Pancreas (tissue), 10 donors: ENCODE measurements around the gene CARD18. TPM values are rescaled to one million over a fixed set of nuclear protein-coding genes. Genes with fewer than 3 reads are reported as not detected.

Experiments used
- ATAC-seq, 4 donors: fragments of 200-7000 bp; cut with Tn5 transposase; one replicate each; pipeline versions ENCODE4 v1.8.0 to v1.9.1; 2020; ENCODE audit warnings: mild to moderate bottlenecking in 4 of 4, moderate library complexity in 4 of 4
- DNase-seq, 6 donors: peaks; one replicate each; pipeline ENCODE4 v3.0.0-alpha.2; 2020
- FAIRE-seq: peaks from 2 replicates; lab custom pipeline; 2012; peaks lifted over from hg19 to GRCh38; lab: Jason Lieb, UNC
- H3K27ac ChIP-seq, 4 donors: fragments of 200-600 bp; sonication (generic); 1 replicate in 3 of 4; 2 replicates in 1 of 4; pipeline versions ENCODE4 v1.5.0 to v1.8.0; 2020
- H3K27me3 ChIP-seq, 4 donors: fragments of 200-600 bp; one replicate each; pipeline ENCODE4 v1.8.0; 2021
- H3K36me3 ChIP-seq, 3 donors: fragments of 200-600 bp; sonication (generic) in 1 of 3; one replicate each; pipeline versions ENCODE4 v1.5.0 to v1.8.0; 2020 to 2021
- H3K4me1 ChIP-seq, 3 donors: fragments of 200-600 bp; one replicate each; pipeline ENCODE4 v1.8.0; 2021
- H3K4me3 ChIP-seq, 4 donors: fragments of 200-600 bp; sonication (generic) in 2 of 4; one replicate each; pipeline versions ENCODE4 v1.5.0 to v1.8.0; 2020 to 2021
- H3K9me3 ChIP-seq, 4 donors: fragments of 200-600 bp; one replicate each; pipeline ENCODE4 v1.8.0; 2021
- CTCF ChIP-seq, 4 donors: fragments of 200-600 bp; sonication (generic) in 3 of 4; IDR thresholded peaks; one replicate each; pipeline versions ENCODE4 v1.5.0 to v1.8.0; 2021; ENCODE audit warnings: antibody characterized with exemption in 4 of 4
- WGBS, 2 donors: extraction: QIAGEN DNeasy Blood & Tissue Kit; methylation state at CpG; one replicate each; pipeline ENCODE4 v1.1.7; 2013; 5-methylcytosine and 5-hydroxymethylcytosine counted together
- intact Hi-C, 3 donors: fragments of 100-400 bp; cut with DNase I; formaldehyde crosslinking; loops; one replicate each; pipeline versions ENCODE4 v1.11.1 to v1.14.2; 2022
- polyA plus RNA-seq, 2 donors: library from polyadenylated mRNA; stranded (reverse); fragments of 200-250 nt; gene quantifications; one replicate each; pipeline ENCODE4 v1.2.3, GENCODE V29; 2013
- total RNA-seq, 6 donors: library from RNA; stranded (reverse); fragmentation: NEBNext Ultra II Directional in 4 of 6; extraction: Animal tissue kit (Norgen Biotek cat#: 25700) in 4 of 6; gene quantifications; one replicate each; pipeline versions ENCODE4 v1.2.1 to v1.2.4, GENCODE V29; 2021 to 2023
- donor health status: healthy with polysubstance abuse.
- donor health status: DM: no; HTN: no; CAD: no; lungs with moderate emphysema.
- donor health status: DM: no; HTN: no; CAD: no.
- donor health status: control.
- donor health status: control.
- donor health status: Bipolar disorder and iron deficiency.
- donor health status: DM: yes; HTN: yes; CAD: no.
- donor health status: DM: no; HTN: no; CAD: no.
- donor health status: DM: no; HTN: no; CAD: no.
- donor health status: DM: yes; HTN: yes; CAD: no.

CARD18 gene
- total and polyA plus RNA-seq, 8 donors: 0.33 TPM; not detected in 7

- 69 to 71% methylated on average over 2 of the region's 2 CpGs for WGBS, 2 donors
- Histone ChIP-seq H3K36me3 (no peaks in the 10 kb centered on the region), H3K9me3 (no peaks in the 10 kb centered on the region), H3K27ac (no peak overlapping the region), H3K4me3 (no peak overlapping the region), H3K4me1 (no peaks in the 10 kb centered on the region), H3K27me3 (no peaks in the 10 kb centered on the region)
- no peak for ATAC-seq
- intact Hi-C loops: no loop called here
- TF ChIP-seq CTCF (IDR thresholded peaks at IDR 0.05): no peak
- FAIRE-seq: no peak
- DNase-seq: no peak
Observed at GRCh38 chr11:105144887-105145286, 5.3 kb upstream of the CARD18 start.

GRCh38 chr11:105142167-105142566 lies 2.6 kb upstream of the CARD18 start:
- Histone ChIP-seq H3K27ac (no peak overlapping the region), H3K4me3 (no peak overlapping the region), H3K4me1 (no peaks in the 10 kb centered on the region), H3K27me3 (no peaks in the 10 kb centered on the region), H3K36me3 (no peaks in the 10 kb centered on the region), H3K9me3 (no peaks in the 10 kb centered on the region)
- ATAC-seq (no peak), FAIRE-seq (no peak), DNase-seq (no peak)
- intact Hi-C loops: no loop called here
- no peak for TF ChIP-seq CTCF (IDR thresholded peaks at IDR 0.05)
- 77 to 80% methylated on average over 1 of the region's 1 CpG for whole genome bisulfite sequencing, 2 donors

GRCh38 chr11:105137286-105137685 lies 2.3 kb downstream of the CARD18 start:
- intact Hi-C loops: no loop called here
- FAIRE-seq (no peak), DNase-seq (no peak)

GRCh38 chr11:105135883-105136282 lies 3.7 kb downstream of the CARD18 start:
- Histone ChIP-seq H3K27me3 (no peaks in the 10 kb centered on the region), H3K27ac (no peak overlapping the region), H3K4me1 (no peaks in the 10 kb centered on the region), H3K36me3 (no peaks in the 10 kb centered on the region), H3K4me3 (no peak overlapping the region), H3K9me3 (no peaks in the 10 kb centered on the region)
- no peak for ATAC-seq
- no peak for FAIRE-seq
- TF ChIP-seq CTCF (IDR thresholded peaks at IDR 0.05): no peak
- DNase-seq: no peak
- intact Hi-C loops: no loop called here
- WGBS, 2 donors: 51 to 84% methylated on average over 4 of the region's 4 CpGs

More at GRCh38 chr11:105137286-105137685, 2.3 kb downstream of the CARD18 start:
- H3K9me3 ChIP-seq: no peaks in the 10 kb centered on the region
- H3K4me3 ChIP-seq: no peak overlapping the region
- no peaks in the 10 kb centered on the region for H3K27me3 ChIP-seq
- 88 to 92% methylated on average over 1 of the region's 1 CpG for WGBS, 2 donors
- no peaks in the 10 kb centered on the region for H3K36me3 ChIP-seq
- H3K27ac ChIP-seq: no peak overlapping the region
- ATAC-seq: no peak
- TF ChIP-seq CTCF (IDR thresholded peaks at IDR 0.05): no peak
- H3K4me1 ChIP-seq: no peaks in the 10 kb centered on the region

GRCh38 chr11:105132716-105133511 lies 6.7 kb downstream of the CARD18 start:
- Histone ChIP-seq H3K27me3 (no peaks in the 10 kb centered on the region), H3K4me3 (no peak overlapping the region), H3K27ac (no peak overlapping the region), H3K4me1 (no peaks in the 10 kb centered on the region), H3K9me3 (no peaks in the 10 kb centered on the region), H3K36me3 (no peaks in the 10 kb centered on the region)
- WGBS, 2 donors: 78 to 81% methylated on average over 8 of the region's 8 CpGs
- intact Hi-C loops: no loop called here
- FAIRE-seq: no peak
- no peak for TF ChIP-seq CTCF (IDR thresholded peaks at IDR 0.05)
- DNase-seq: no peak
- no peak for ATAC-seq
